Ishikawa (cell line): Measurements from ENCODE around the gene MARCHF10.

Source experiments
- EGR1 ChIP-seq: IDR thresholded peaks from 2 replicates; pipeline ENCODE4 v1.6.1; 2012
- EP300 ChIP-seq: IDR thresholded peaks from 2 replicates; pipeline ENCODE4 v1.6.1; 2012; ENCODE audit warnings: borderline replicate concordance
- NFIC ChIP-seq: IDR thresholded peaks from 2 replicates; pipeline ENCODE4 v1.6.1; 2012
- RAD21 ChIP-seq: IDR thresholded peaks from 2 replicates; pipeline ENCODE4 v1.6.1; 2012; ENCODE audit warnings: low read depth
- TAF1 ChIP-seq: IDR thresholded peaks from 2 replicates; pipeline ENCODE4 v1.6.1; 2012; ENCODE audit warnings: low read depth, mild to moderate bottlenecking
- TEAD4 ChIP-seq: IDR thresholded peaks from 2 replicates; pipeline ENCODE4 v1.6.1; 2012
- YY1 ChIP-seq: IDR thresholded peaks from 2 replicates; pipeline ENCODE4 v1.6.1; 2012; ENCODE audit warnings: low read depth
- TF ChIP-seq, protein P1 (sequence below): IDR thresholded peaks from 2 replicates; pipeline ENCODE4 v1.6.1; 2012; ENCODE audit warnings: low read depth, mild to moderate bottlenecking
- TF ChIP-seq, protein P2 (sequence below): IDR thresholded peaks from 2 replicates; pipeline ENCODE4 v1.6.1; 2012

DNA sequence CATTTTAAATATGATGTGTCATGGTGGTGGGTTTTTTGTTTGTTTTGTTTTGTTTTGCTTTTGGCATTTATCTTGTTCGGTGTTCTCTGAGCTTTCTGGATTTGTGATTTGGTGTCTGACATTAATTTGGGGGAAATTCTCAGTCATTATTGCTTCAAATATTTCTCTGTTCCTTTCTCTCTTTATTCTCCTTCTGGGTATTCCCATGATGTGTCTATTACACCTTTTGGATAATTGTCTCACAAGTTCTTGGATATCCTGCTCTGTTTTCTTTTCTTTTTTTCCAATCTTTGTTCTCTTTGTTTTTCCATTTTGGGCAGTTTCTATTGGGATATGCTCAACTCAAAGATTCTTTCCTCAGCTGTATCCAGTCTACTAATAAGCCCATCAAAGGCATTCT lies 88.5 kb downstream of the MARCHF10 start:
- TF ChIP-seq, protein P1, sequence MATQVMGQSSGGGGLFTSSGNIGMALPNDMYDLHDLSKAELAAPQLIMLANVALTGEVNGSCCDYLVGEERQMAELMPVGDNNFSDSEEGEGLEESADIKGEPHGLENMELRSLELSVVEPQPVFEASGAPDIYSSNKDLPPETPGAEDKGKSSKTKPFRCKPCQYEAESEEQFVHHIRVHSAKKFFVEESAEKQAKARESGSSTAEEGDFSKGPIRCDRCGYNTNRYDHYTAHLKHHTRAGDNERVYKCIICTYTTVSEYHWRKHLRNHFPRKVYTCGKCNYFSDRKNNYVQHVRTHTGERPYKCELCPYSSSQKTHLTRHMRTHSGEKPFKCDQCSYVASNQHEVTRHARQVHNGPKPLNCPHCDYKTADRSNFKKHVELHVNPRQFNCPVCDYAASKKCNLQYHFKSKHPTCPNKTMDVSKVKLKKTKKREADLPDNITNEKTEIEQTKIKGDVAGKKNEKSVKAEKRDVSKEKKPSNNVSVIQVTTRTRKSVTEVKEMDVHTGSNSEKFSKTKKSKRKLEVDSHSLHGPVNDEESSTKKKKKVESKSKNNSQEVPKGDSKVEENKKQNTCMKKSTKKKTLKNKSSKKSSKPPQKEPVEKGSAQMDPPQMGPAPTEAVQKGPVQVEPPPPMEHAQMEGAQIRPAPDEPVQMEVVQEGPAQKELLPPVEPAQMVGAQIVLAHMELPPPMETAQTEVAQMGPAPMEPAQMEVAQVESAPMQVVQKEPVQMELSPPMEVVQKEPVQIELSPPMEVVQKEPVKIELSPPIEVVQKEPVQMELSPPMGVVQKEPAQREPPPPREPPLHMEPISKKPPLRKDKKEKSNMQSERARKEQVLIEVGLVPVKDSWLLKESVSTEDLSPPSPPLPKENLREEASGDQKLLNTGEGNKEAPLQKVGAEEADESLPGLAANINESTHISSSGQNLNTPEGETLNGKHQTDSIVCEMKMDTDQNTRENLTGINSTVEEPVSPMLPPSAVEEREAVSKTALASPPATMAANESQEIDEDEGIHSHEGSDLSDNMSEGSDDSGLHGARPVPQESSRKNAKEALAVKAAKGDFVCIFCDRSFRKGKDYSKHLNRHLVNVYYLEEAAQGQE, result no peak
- TF ChIP-seq TAF1, result no peak
- no peak for TF ChIP-seq NFIC
- TF ChIP-seq YY1, result no peak
- TF ChIP-seq EGR1, result no peak
- TF ChIP-seq TEAD4, result no peak
- TF ChIP-seq, protein P2, sequence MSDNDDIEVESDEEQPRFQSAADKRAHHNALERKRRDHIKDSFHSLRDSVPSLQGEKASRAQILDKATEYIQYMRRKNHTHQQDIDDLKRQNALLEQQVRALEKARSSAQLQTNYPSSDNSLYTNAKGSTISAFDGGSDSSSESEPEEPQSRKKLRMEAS, result no peak
- TF ChIP-seq EP300, result no peak
- no peak for TF ChIP-seq RAD21
